KMS-11 (cell line): Measurements from ENCODE around the gene TMEM94.

Experiments used
- H2AFZ ChIP-seq: fragments of 200-600 bp; sonication (generic); 2 replicates; pipeline ENCODE4 v1.6.1; 2016; ENCODE audit warnings: antibody characterized with exemption, mixed run types, low read depth
- H3K27ac ChIP-seq: fragments of 200-600 bp; sonication (generic); 2 replicates; pipeline ENCODE4 v1.6.1; 2016; ENCODE audit warnings: mild to moderate bottlenecking, mixed run types
- H3K27me3 ChIP-seq: fragments of 200-600 bp; sonication (generic); 2 replicates; pipeline ENCODE4 v1.6.1; 2017; ENCODE audit warnings: mild to moderate bottlenecking, low read depth, mixed run types, moderate library complexity; ENCODE audit not compliant: insufficient read depth
- H3K36me3 ChIP-seq: fragments of 200-600 bp; sonication (generic); 2 replicates; pipeline ENCODE4 v1.6.1; 2017; ENCODE audit warnings: mild to moderate bottlenecking, mixed run types; ENCODE audit not compliant: insufficient read depth
- H3K4me1 ChIP-seq: fragments of 200-600 bp; sonication (generic); 2 replicates; pipeline ENCODE4 v1.6.1; 2016; ENCODE audit warnings: mild to moderate bottlenecking, low read depth, mixed run types; ENCODE audit not compliant: poor library complexity, severe bottlenecking
- H3K4me2 ChIP-seq: fragments of 200-600 bp; sonication (generic); 2 replicates; pipeline ENCODE4 v1.7.0; 2016; ENCODE audit warnings: mild to moderate bottlenecking, mixed run types
- H3K4me3 ChIP-seq: fragments of 200-600 bp; sonication (generic); IDR thresholded peaks from 2 replicates; pipeline ENCODE4 v1.6.1; 2017; ENCODE audit warnings: low read depth, low read length, mixed read lengths; ENCODE audit not compliant: insufficient read depth
- H3K79me2 ChIP-seq: fragments of 200-600 bp; sonication (generic); 2 replicates; pipeline ENCODE4 v1.6.1; 2016; ENCODE audit warnings: low read depth, mixed run types; ENCODE audit not compliant: insufficient read depth
- H3K9ac ChIP-seq: fragments of 200-600 bp; sonication (generic); 2 replicates; pipeline ENCODE4 v1.6.1; 2016; ENCODE audit warnings: mild to moderate bottlenecking, mixed run types
- H4K20me1 ChIP-seq: fragments of 200-600 bp; sonication (generic); 2 replicates; pipeline ENCODE4 v1.6.1; 2016; ENCODE audit warnings: mild to moderate bottlenecking, mixed run types; ENCODE audit not compliant: insufficient read depth
- CTCF ChIP-seq: fragments of 200-600 bp; sonication (generic); conservative IDR thresholded peaks from 2 replicates; pipeline ENCODE4 v1.6.1; 2017; ENCODE audit warnings: low read depth, mild to moderate bottlenecking, antibody characterized with exemption, low read length, moderate library complexity, mixed read lengths

TMEM94 gene

GRCh38 chr17:75536366-75536765 is 79.9 kb downstream of the TMEM94 start:
- Histone ChIP-seq H3K27me3 (no peaks in the 10 kb centered on the region), H3K27ac (no peak overlapping the region), H3K4me1 (no peaks in the 10 kb centered on the region), H3K36me3 (no peaks in the 10 kb centered on the region), H2AFZ (no peak overlapping the region), H3K4me3 (no peak overlapping the region), H3K4me2 (no peak overlapping the region), H3K79me2 (no peaks in the 10 kb centered on the region), H3K9ac (no peak overlapping the region), H4K20me1 (no peaks in the 10 kb centered on the region)
- no peak for TF ChIP-seq CTCF

GRCh38 chr17:75539967-75540729 is 83.7 kb downstream of the TMEM94 start:
- no peak for TF ChIP-seq CTCF
- Histone ChIP-seq H3K4me2 (no peak overlapping the region), H3K9ac (no peak overlapping the region), H3K36me3 (no peaks in the 10 kb centered on the region), H3K79me2 (no peaks in the 10 kb centered on the region), H3K4me3 (no peak overlapping the region), H3K27ac (no peak overlapping the region), H4K20me1 (no peaks in the 10 kb centered on the region), H3K4me1 (no peaks in the 10 kb centered on the region), H3K27me3 (no peaks in the 10 kb centered on the region), H2AFZ (no peak overlapping the region)

- Histone ChIP-seq H3K4me2 (no peak overlapping the region), H2AFZ (no peak overlapping the region), H3K79me2 (no peaks in the 10 kb centered on the region), H3K4me3 (no peak overlapping the region), H3K36me3 (no peaks in the 10 kb centered on the region), H3K27ac (no peak overlapping the region), H3K27me3 (no peaks in the 10 kb centered on the region), H3K4me1 (no peaks in the 10 kb centered on the region), H4K20me1 (no peaks in the 10 kb centered on the region), H3K9ac (no peak overlapping the region)
- TF ChIP-seq CTCF: no peak
These were observed 84.6 kb downstream of the TMEM94 start for GRCh38 chr17:75540923-75541503.

- no peaks in the 10 kb centered on the region for H3K79me2 ChIP-seq
- H3K4me3 ChIP-seq: no peak overlapping the region
- H3K4me1 ChIP-seq: no peaks in the 10 kb centered on the region
- H2AFZ ChIP-seq: no peak overlapping the region
- H3K27ac ChIP-seq: no peak overlapping the region
- H3K4me2 ChIP-seq: no peak overlapping the region
- no peaks in the 10 kb centered on the region for H4K20me1 ChIP-seq
- H3K27me3 ChIP-seq: no peaks in the 10 kb centered on the region
- no peak overlapping the region for H3K9ac ChIP-seq
- no peak for TF ChIP-seq CTCF
- H3K36me3 ChIP-seq: no peaks in the 10 kb centered on the region
These were observed 85.8 kb downstream of the TMEM94 start for GRCh38 chr17:75542229-75542628.
